SK-N-SH treated with all-trans-retinoic acid at 6 μM for 48 hours (cell line): Measurements from ENCODE around the gene LGMN.

Experiments used
- ATAC-seq: fragments of 200-7000 bp; cut with Tn5 transposase; 3 replicates; pipeline ENCODE4 v1.9.1; 2020; ENCODE audit warnings: mild to moderate bottlenecking, moderate library complexity
- ARNTL ChIP-seq: fragments of 450-650 bp; formaldehyde crosslinking; IDR thresholded peaks from 2 replicates; pipeline ENCODE4 v1.5.0; 2020; ENCODE audit warnings: low read depth, mild to moderate bottlenecking, moderate library complexity, borderline replicate concordance
- BACH2 ChIP-seq: fragments of 250-450 bp; sonication (Bioruptor Pico); IDR thresholded peaks from 2 replicates; pipeline ENCODE4 v1.9.0; 2021; ENCODE audit warnings: mild to moderate bottlenecking, borderline replicate concordance
- CSDC2 ChIP-seq: fragments of 250-450 bp; sonication (Bioruptor Pico); IDR thresholded peaks from 2 replicates; pipeline ENCODE4 v1.5.0; 2020; ENCODE audit warnings: mild to moderate bottlenecking, moderate library complexity
- CSRNP3 ChIP-seq: fragments of 250-450 bp; sonication (Bioruptor Pico); IDR thresholded peaks from 2 replicates; pipeline ENCODE4 v1.5.1; 2021; ENCODE audit warnings: mild to moderate bottlenecking, moderate library complexity
- ESRRG ChIP-seq: fragments of 250-450 bp; sonication (Bioruptor Pico); IDR thresholded peaks from 2 replicates; pipeline ENCODE4 v1.6.1; 2021; ENCODE audit warnings: mild to moderate bottlenecking
- ISL1 ChIP-seq: fragments of 250-450 bp; sonication (Bioruptor Pico); IDR thresholded peaks from 2 replicates; pipeline ENCODE4 v2.1.2; 2022; ENCODE audit warnings: mild to moderate bottlenecking, moderate library complexity
- OSR1 ChIP-seq: fragments of 250-450 bp; sonication (Bioruptor Pico); IDR thresholded peaks from 2 replicates; pipeline ENCODE4 v1.8.0; 2022; ENCODE audit warnings: moderate library complexity, mild to moderate bottlenecking, inconsistent platforms
- PATZ1 ChIP-seq: fragments of 250-450 bp; sonication (Bioruptor Pico); IDR thresholded peaks from 2 replicates; pipeline ENCODE4 v1.8.0; 2020; ENCODE audit warnings: mild to moderate bottlenecking, moderate library complexity, borderline replicate concordance
- POU6F1 ChIP-seq: fragments of 250-450 bp; sonication (Bioruptor Pico); IDR thresholded peaks from 2 replicates; pipeline ENCODE4 v1.8.0; 2021; ENCODE audit warnings: low read depth, mild to moderate bottlenecking, moderate library complexity, borderline replicate concordance
- PPARA ChIP-seq: fragments of 250-450 bp; sonication (Bioruptor Pico); IDR thresholded peaks from 2 replicates; pipeline ENCODE4 v1.5.0; 2020; ENCODE audit warnings: mild to moderate bottlenecking, borderline replicate concordance
- RARB ChIP-seq: fragments of 250-450 bp; sonication (Bioruptor Pico); IDR thresholded peaks from 2 replicates; pipeline ENCODE4 v1.8.0; 2021; ENCODE audit warnings: mild to moderate bottlenecking, moderate library complexity
- TOX ChIP-seq: fragments of 250-450 bp; sonication (Bioruptor Pico); IDR thresholded peaks from 2 replicates; pipeline ENCODE4 v1.8.0; 2021; ENCODE audit warnings: mild to moderate bottlenecking, moderate library complexity, borderline replicate concordance
- TSHZ2 ChIP-seq: fragments of 250-450 bp; sonication (Bioruptor Pico); IDR thresholded peaks from 2 replicates; pipeline ENCODE4 v1.5.0; 2020; ENCODE audit warnings: mild to moderate bottlenecking, moderate library complexity
- ZC3H10 ChIP-seq: fragments of 250-450 bp; sonication (Bioruptor Pico); IDR thresholded peaks from 2 replicates; pipeline ENCODE4 v1.5.1; 2021; ENCODE audit warnings: mild to moderate bottlenecking, moderate library complexity
- ZFP30 ChIP-seq: fragments of 450-650 bp; formaldehyde crosslinking; IDR thresholded peaks from 2 replicates; pipeline ENCODE4 v1.5.0; 2022; ENCODE audit warnings: mild to moderate bottlenecking, moderate library complexity
- ZNF565 ChIP-seq: fragments of 450-650 bp; formaldehyde crosslinking; conservative IDR thresholded peaks from 2 replicates; pipeline ENCODE4 v1.5.0; 2020; ENCODE audit warnings: low read depth, mild to moderate bottlenecking, moderate library complexity
- ZNF70 ChIP-seq: fragments of 450-650 bp; formaldehyde crosslinking; IDR thresholded peaks from 2 replicates; pipeline ENCODE4 v1.5.0; 2020; ENCODE audit warnings: mild to moderate bottlenecking, moderate library complexity
- ZNF8 ChIP-seq: fragments of 450-650 bp; formaldehyde crosslinking; IDR thresholded peaks from 2 replicates; pipeline ENCODE4 v1.5.0; 2020; ENCODE audit warnings: mild to moderate bottlenecking, moderate library complexity
- TF ChIP-seq, protein P1 (sequence below): fragments of 250-450 bp; sonication (Bioruptor Pico); IDR thresholded peaks from 2 replicates; pipeline ENCODE4 v1.5.1; 2020; ENCODE audit warnings: low read depth, mild to moderate bottlenecking, moderate library complexity

LGMN gene

GRCh38 chr14:92759679-92760523, 11.5 kb upstream of the LGMN start:
- no peak for ATAC-seq
- TF ChIP-seq, protein P1, sequence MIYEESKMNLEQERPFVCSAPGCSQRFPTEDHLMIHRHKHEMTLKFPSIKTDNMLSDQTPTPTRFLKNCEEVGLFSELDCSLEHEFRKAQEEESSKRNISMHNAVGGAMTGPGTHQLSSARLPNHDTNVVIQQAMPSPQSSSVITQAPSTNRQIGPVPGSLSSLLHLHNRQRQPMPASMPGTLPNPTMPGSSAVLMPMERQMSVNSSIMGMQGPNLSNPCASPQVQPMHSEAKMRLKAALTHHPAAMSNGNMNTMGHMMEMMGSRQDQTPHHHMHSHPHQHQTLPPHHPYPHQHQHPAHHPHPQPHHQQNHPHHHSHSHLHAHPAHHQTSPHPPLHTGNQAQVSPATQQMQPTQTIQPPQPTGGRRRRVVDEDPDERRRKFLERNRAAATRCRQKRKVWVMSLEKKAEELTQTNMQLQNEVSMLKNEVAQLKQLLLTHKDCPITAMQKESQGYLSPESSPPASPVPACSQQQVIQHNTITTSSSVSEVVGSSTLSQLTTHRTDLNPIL (CRISPR knock-in tag), result no peak
- no peak for TF ChIP-seq ISL1
- no peak for TF ChIP-seq BACH2
- TF ChIP-seq ZNF565 (CRISPR knock-in tag), result no peak
- no peak for TF ChIP-seq ZFP30
- no peak for TF ChIP-seq OSR1 (CRISPR knock-in tag)

DNA sequence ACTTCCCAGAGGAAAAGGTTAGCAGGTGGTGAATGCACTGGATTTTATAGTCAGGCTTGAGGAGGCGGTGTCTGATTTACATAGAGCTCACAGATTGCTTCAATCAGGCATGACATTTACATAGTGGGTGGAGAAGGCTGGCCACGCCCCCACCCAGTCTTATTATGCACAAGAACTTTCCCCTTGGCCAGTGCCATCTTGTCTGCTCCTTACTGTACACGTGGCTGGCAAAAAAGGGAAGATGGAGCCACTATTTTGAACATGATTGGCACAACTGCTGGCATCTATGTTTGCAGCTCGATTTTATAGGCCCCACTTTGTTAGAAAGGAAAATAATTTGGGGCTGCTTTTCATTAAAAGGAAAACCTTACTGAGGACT, 10.9 kb upstream of the LGMN start:
- TF ChIP-seq BACH2, result no peak
- TF ChIP-seq ZC3H10 (CRISPR knock-in tag), result no peak
- no peak for TF ChIP-seq ZFP30
- TF ChIP-seq ZNF70 (CRISPR knock-in tag), result no peak
- ATAC-seq, result peak; percentile 77

DNA sequence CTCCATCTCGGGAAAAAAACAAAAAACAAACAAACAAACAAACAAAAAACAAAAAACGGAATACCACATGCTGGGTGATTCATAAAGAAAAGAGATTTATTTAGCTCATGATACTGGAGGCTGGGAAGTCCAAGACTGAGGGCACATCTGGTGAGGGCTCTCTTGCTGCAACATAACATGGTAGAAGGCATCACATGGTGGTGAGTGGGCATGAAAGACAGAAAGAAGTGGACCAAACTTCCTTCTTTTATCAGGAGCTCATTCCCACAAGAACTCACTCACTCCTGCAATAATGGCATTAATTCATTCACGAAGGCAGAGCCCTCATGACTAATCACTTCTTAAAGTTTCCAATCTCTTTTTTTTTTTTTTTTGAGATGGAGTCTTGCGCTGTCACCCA, 8.0 kb upstream of the LGMN start:
- no peak for ATAC-seq
- TF ChIP-seq CSDC2 (no peak), POU6F1 (CRISPR knock-in tag) (no peak), ISL1 (no peak), PATZ1 (CRISPR knock-in tag) (no peak), ESRRG (CRISPR knock-in tag) (no peak), TSHZ2 (CRISPR knock-in tag) (no peak)

GRCh38 chr14:92755495-92755894, 7.1 kb upstream of the LGMN start:
- TF ChIP-seq ZNF565 (CRISPR knock-in tag) (no peak), PPARA (CRISPR knock-in tag) (no peak), BACH2 (no peak)
- ATAC-seq, result no peak

- TF ChIP-seq PATZ1 (CRISPR knock-in tag) (no peak), TOX (no peak), CSRNP3 (no peak), POU6F1 (CRISPR knock-in tag) (no peak), OSR1 (CRISPR knock-in tag) (no peak), ESRRG (CRISPR knock-in tag) (no peak), CSDC2 (no peak), ZNF70 (CRISPR knock-in tag) (no peak), ZNF8 (CRISPR knock-in tag) (no peak), ARNTL (no peak), RARB (no peak)
- TF ChIP-seq, all 23 proteins: peak for 0
- ATAC-seq, result no peak
Measured at GRCh38 chr14:92754966-92755365, 6.5 kb upstream of the LGMN start.
